GM19468 (cell line): ENCODE results near the gene ARSG.
"Not testable (repeated sequence)": the region's sequence is repeated elsewhere in the genome, so short reads cannot be mapped to it uniquely, and the experiment has no call there.

Experiments used
- ATAC-seq: cut with Tn5 transposase; IDR thresholded peaks from one replicate; pipeline ENCODE4 v1.9.1; 2021; ENCODE audit warnings: mild to moderate bottlenecking, moderate library complexity, moderate number of reproducible peaks; ENCODE audit not compliant: unreplicated experiment; ENCODE audit errors: extremely low read depth

The ARSG gene

GRCh38 chr17:68273722-68274121 is 17.6 kb upstream of the ARSG start:
- no peak for ATAC-seq

GRCh38 chr17:68276339-68276738 is 15.0 kb upstream of the ARSG start:
- not testable (repeated sequence) for ATAC-seq

- no peak for ATAC-seq
These were observed 13.5 kb upstream of the ARSG start for GRCh38 chr17:68277807-68278206.

- ATAC-seq: not testable (repeated sequence)
These were observed 9.3 kb upstream of the ARSG start for GRCh38 chr17:68281965-68282364.

GRCh38 chr17:68288375-68288774 is 2.9 kb upstream of the ARSG start:
- no peak for ATAC-seq

- ATAC-seq: no peak
These were observed 2.5 kb upstream of the ARSG start for GRCh38 chr17:68288804-68289203.

GRCh38 chr17:68289473-68289872 is 1.8 kb upstream of the ARSG start:
- ATAC-seq: no peak

GRCh38 chr17:68289936-68290267 is 1.4 kb upstream of the ARSG start:
- no peak for ATAC-seq

- no peak for ATAC-seq
These were observed 884 bp upstream of the ARSG start for GRCh38 chr17:68290268-68290954.

- ATAC-seq: peak; percentile 49
These were observed 767 bp downstream of the ARSG start for GRCh38 chr17:68291836-68292688.

GRCh38 chr17:68292689-68293040 is 1.4 kb downstream of the ARSG start:
- no peak for ATAC-seq

- no peak for ATAC-seq
These were observed 2.3 kb downstream of the ARSG start for GRCh38 chr17:68293490-68294195.

- no peak for ATAC-seq
These were observed 2.9 kb downstream of the ARSG start for GRCh38 chr17:68294196-68294555.

- no peak for ATAC-seq
These were observed 3.3 kb downstream of the ARSG start for GRCh38 chr17:68294617-68295016.

- no peak for ATAC-seq
These were observed 3.8 kb downstream of the ARSG start for GRCh38 chr17:68295086-68295485.

- ATAC-seq: no peak
These were observed 5.2 kb downstream of the ARSG start for GRCh38 chr17:68296217-68297191.

GRCh38 chr17:68297195-68297594 is 5.9 kb downstream of the ARSG start:
- ATAC-seq: no peak

- no peak for ATAC-seq
These were observed 7.3 kb downstream of the ARSG start for GRCh38 chr17:68298601-68299000.

GRCh38 chr17:68299817-68300216 is 8.5 kb downstream of the ARSG start:
- no peak for ATAC-seq

- no peak for ATAC-seq
These were observed 10.2 kb downstream of the ARSG start for GRCh38 chr17:68301438-68301959.
